GM12892 (cell line): ENCODE data around the gene MIER2.

Source experiments
- POLR2A ChIP-seq: IDR thresholded peaks from 2 replicates; pipeline ENCODE4 v1.6.1; 2011; ENCODE audit warnings: low read depth, low read length, control low read depth
- POLR2AphosphoS5 ChIP-seq: IDR thresholded peaks from 2 replicates; pipeline ENCODE4 v1.6.1; 2011; ENCODE audit warnings: low read depth, low read length, control low read depth
- TAF1 ChIP-seq: IDR thresholded peaks from 2 replicates; pipeline ENCODE4 v1.6.1; 2011; ENCODE audit warnings: low read depth, mild to moderate bottlenecking, control low read depth, low read length, borderline replicate concordance

DNA sequence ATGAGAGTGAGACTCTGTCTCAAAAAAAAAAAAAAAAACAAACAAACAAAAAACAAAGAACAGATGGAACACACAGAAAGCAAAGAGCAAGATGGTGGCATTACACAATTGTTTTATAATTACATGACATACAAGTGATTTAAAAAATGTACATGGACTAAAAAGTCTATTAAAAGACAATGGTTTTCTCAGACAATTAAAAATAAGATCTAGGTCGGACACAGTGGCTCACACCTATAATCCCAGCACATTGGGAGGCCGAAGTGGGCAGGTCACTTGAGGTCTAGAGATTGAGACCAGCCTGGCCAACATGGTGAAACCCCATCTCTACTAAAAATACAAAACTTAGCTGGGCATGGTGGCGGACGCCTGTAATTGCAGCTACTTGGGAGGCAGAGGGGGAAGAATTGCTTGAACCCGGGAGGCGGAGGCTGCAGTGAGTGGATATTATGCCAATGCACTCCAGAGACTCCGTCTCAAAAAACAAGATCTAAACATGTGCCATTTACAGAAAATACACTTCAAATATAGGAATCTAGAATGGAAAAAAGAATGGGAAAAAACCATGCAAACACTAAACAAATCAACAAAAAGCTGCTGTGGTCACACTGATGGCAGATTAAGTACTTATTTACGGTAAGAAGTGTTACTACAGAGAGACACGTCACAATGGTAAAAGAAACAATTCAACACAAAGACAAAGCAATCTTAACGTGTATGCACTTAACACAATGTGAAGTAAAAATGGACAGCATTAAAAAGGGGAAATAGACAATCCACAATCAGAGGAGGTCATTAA, 26.7 kb downstream of the MIER2 start:
- TF ChIP-seq POLR2AphosphoS5, result no peak
- TF ChIP-seq POLR2A, result no peak
- TF ChIP-seq TAF1, result no peak
